ENCODE measurements around the gene CCNG2.

Gene CCNG2

DNA sequence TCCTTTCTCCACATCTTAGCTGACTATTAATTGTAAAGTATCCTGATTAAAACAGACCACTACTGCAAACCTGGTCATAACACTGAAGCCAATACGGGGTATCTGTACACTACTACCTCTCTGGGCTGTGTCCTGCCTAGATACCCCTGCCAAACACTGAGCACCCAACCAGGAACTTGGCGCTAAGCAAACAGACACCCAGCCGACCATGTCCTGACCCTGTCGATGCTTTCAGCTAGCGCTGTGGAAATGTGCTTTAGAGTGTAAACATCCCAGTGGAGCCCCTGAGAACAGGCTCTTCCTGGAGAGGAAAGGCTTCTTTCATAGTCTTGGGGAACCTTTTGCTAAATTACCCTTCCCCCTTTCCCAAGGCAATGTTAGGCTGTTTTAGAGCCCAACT lies 52.9 kb downstream of the CCNG2 start:
- no peak for DNase-seq (ENCODE audit: low read depth)
- H3K4me3 ChIP-seq (ENCODE audit: low read length): no peak overlapping the region
- TF ChIP-seq, protein P1, sequence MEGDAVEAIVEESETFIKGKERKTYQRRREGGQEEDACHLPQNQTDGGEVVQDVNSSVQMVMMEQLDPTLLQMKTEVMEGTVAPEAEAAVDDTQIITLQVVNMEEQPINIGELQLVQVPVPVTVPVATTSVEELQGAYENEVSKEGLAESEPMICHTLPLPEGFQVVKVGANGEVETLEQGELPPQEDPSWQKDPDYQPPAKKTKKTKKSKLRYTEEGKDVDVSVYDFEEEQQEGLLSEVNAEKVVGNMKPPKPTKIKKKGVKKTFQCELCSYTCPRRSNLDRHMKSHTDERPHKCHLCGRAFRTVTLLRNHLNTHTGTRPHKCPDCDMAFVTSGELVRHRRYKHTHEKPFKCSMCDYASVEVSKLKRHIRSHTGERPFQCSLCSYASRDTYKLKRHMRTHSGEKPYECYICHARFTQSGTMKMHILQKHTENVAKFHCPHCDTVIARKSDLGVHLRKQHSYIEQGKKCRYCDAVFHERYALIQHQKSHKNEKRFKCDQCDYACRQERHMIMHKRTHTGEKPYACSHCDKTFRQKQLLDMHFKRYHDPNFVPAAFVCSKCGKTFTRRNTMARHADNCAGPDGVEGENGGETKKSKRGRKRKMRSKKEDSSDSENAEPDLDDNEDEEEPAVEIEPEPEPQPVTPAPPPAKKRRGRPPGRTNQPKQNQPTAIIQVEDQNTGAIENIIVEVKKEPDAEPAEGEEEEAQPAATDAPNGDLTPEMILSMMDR (IDR thresholded peaks at IDR 0.05; ENCODE audit: insufficient read depth, low read depth, low read length, missing control alignments): no peak

- H3K4me3 ChIP-seq (ENCODE audit: low read length): no peak overlapping the region
- TF ChIP-seq, protein P1 (IDR thresholded peaks at IDR 0.05; ENCODE audit: insufficient read depth, low read depth, low read length, missing control alignments): no peak
- peak; percentile 51 for DNase-seq (ENCODE audit: low read depth)
Measured at GRCh38 chr4:77215107-77215506, 58.1 kb downstream of the CCNG2 start.

GRCh38 chr4:77217526-77217925 lies 60.5 kb downstream of the CCNG2 start:
- no peak overlapping the region for H3K4me3 ChIP-seq (ENCODE audit: low read length)
- TF ChIP-seq, protein P1 (IDR thresholded peaks at IDR 0.05; ENCODE audit: insufficient read depth, low read depth, low read length, missing control alignments): no peak
- DNase-seq (ENCODE audit: low read depth): no peak

- no peak for DNase-seq (ENCODE audit: low read depth)
- TF ChIP-seq, protein P1 (IDR thresholded peaks at IDR 0.05; ENCODE audit: insufficient read depth, low read depth, low read length, missing control alignments): no peak
- no peak overlapping the region for H3K4me3 ChIP-seq (ENCODE audit: low read length)
Measured at GRCh38 chr4:77219266-77219665, 62.3 kb downstream of the CCNG2 start.
